GM23248 (cell line): ENCODE measurements around the gene OFD1. TPM values are rescaled to one million over a fixed set of nuclear protein-coding genes. Genes with fewer than 3 reads are reported as not detected.
"Not testable (repeated sequence)": the region's sequence is repeated elsewhere in the genome, so short reads cannot be mapped to it uniquely, and the experiment has no call there.

Experiments used
- DNase-seq: peaks from one replicate; pipeline ENCODE4 v3.0.0-alpha.2; 2015
- H2AFZ ChIP-seq: fragments of 200-600 bp; sonication (generic); 2 replicates; pipeline ENCODE4 v1.6.1; 2016; ENCODE audit warnings: antibody characterized with exemption
- H3F3A ChIP-seq: fragments of 200-600 bp; sonication (generic); 2 replicates; pipeline ENCODE4 v1.6.1; 2016; ENCODE audit warnings: mild to moderate bottlenecking, antibody characterized with exemption, mixed run types; ENCODE audit not compliant: insufficient read depth
- H3K27ac ChIP-seq: fragments of 200-600 bp; sonication (generic); 2 replicates; pipeline ENCODE4 v1.5.1; 2016; ENCODE audit warnings: mild to moderate bottlenecking
- H3K27me3 ChIP-seq: fragments of 200-600 bp; sonication (generic); replicated peaks from 2 replicates; pipeline ENCODE4 v1.6.1; 2016; ENCODE audit warnings: mild to moderate bottlenecking; ENCODE audit not compliant: insufficient read depth
- H3K36me3 ChIP-seq: fragments of 200-600 bp; sonication (generic); 2 replicates; pipeline ENCODE4 v1.6.1; 2016; ENCODE audit warnings: low read depth, mild to moderate bottlenecking
- H3K4me1 ChIP-seq: fragments of 200-600 bp; sonication (generic); 2 replicates; pipeline ENCODE4 v1.6.1; 2016; ENCODE audit warnings: mild to moderate bottlenecking; ENCODE audit not compliant: insufficient read depth
- H3K4me2 ChIP-seq: fragments of 200-600 bp; sonication (generic); one replicate; pipeline ENCODE4 v1.6.1; 2016; ENCODE audit warnings: mild to moderate bottlenecking; ENCODE audit not compliant: unreplicated experiment
- H3K4me3 ChIP-seq: fragments of 200-600 bp; sonication (generic); 2 replicates; pipeline ENCODE4 v1.5.1; 2016; ENCODE audit warnings: mild to moderate bottlenecking
- H3K79me2 ChIP-seq: fragments of 200-600 bp; sonication (generic); 2 replicates; pipeline ENCODE4 v1.6.1; 2016; ENCODE audit warnings: mild to moderate bottlenecking; ENCODE audit not compliant: insufficient read depth
- H3K9ac ChIP-seq: fragments of 200-600 bp; sonication (generic); 2 replicates; pipeline ENCODE4 v1.6.1; 2016; ENCODE audit warnings: mild to moderate bottlenecking
- H3K9me2 ChIP-seq: fragments of 200-600 bp; sonication (generic); 2 replicates; pipeline ENCODE4 v1.6.1; 2016; ENCODE audit warnings: mixed run types, mild to moderate bottlenecking, moderate library complexity; ENCODE audit not compliant: insufficient read depth
- H3K9me3 ChIP-seq: fragments of 200-600 bp; sonication (generic); one replicate; pipeline ENCODE4 v1.6.1; 2017; ENCODE audit warnings: low read depth
- H4K20me1 ChIP-seq: fragments of 200-600 bp; sonication (generic); 2 replicates; pipeline ENCODE4 v1.6.0; 2016; ENCODE audit not compliant: insufficient read depth
- EZH2 ChIP-seq: fragments of 200-600 bp; sonication (generic); IDR thresholded peaks from 2 replicates; pipeline ENCODE4 v1.6.1; 2018; ENCODE audit warnings: antibody characterized with exemption, mild to moderate bottlenecking; ENCODE audit not compliant: insufficient read depth, poor library complexity, severe bottlenecking
- EZH2phosphoT487 ChIP-seq: fragments of 200-600 bp; sonication (generic); IDR thresholded peaks from 2 replicates; pipeline ENCODE4 v1.6.1; 2018; ENCODE audit warnings: antibody characterized with exemption, moderate library complexity, mild to moderate bottlenecking, low read depth; ENCODE audit not compliant: insufficient read depth
- WGBS, 2 experiments: methylation state at CpG; one replicate each; pipeline ENCODE4 v1.1.6; 2015 to 2017; ENCODE audit warnings: low lambda C conversion rate in 2 of 2, low coverage in 1 of 2; ENCODE audit errors: missing lambda C conversion rate in 2 of 2; 5-methylcytosine and 5-hydroxymethylcytosine counted together
- in situ Hi-C: fragments of 300-500 bp; cut with MboI; formaldehyde crosslinking; loops from 2 replicates; pipeline ENCODE4 v1.15.0; 2020
- polyA plus RNA-seq: library from polyadenylated mRNA; unstranded; fragments of >200 nt; fragmentation: Nextera tagmentation; extraction: Ambion mirVana; gene quantifications from 2 replicates; pipeline ENCODE4 v1.2.1, GENCODE V29; 2016
- total RNA-seq: library from RNA; depleted of rRNA; stranded (reverse); fragments of >200 nt; shearing (Covaris generic); gene quantifications from 2 replicates; pipeline ENCODE4 v1.2.3, GENCODE V29; 2014

Gene OFD1
- total and polyA plus RNA-seq, 2 experiments from 2014 or later, result 6.2 to 10.4 TPM

- in situ Hi-C loops, result loop anchor here (10.0 to 25.0 kb wide), 2 partner anchors 66 to 218 kb away; no protein-coding TSS in a partner anchor
- Histone ChIP-seq H3K4me1 (peaks cover 20% of the 10 kb centered on the region), H3K79me2 (peaks cover 89% of the 10 kb centered on the region), H3F3A (peaks cover 20% of the 10 kb centered on the region)
- not testable (repeated sequence) for H3K4me3 ChIP-seq, H4K20me1 ChIP-seq, DNase-seq, H3K9me2 ChIP-seq, H3K9me3 ChIP-seq, H2AFZ ChIP-seq, H3K27ac ChIP-seq, H3K4me2 ChIP-seq, H3K27me3 ChIP-seq, H3K9ac ChIP-seq, H3K36me3 ChIP-seq
- WGBS, 2 experiments, result 42 to 44% methylated on average over 1 of the region's 1 CpG
Measured at GRCh38 chrX:13730523-13730922, 4.0 kb upstream of the OFD1 start.

DNA sequence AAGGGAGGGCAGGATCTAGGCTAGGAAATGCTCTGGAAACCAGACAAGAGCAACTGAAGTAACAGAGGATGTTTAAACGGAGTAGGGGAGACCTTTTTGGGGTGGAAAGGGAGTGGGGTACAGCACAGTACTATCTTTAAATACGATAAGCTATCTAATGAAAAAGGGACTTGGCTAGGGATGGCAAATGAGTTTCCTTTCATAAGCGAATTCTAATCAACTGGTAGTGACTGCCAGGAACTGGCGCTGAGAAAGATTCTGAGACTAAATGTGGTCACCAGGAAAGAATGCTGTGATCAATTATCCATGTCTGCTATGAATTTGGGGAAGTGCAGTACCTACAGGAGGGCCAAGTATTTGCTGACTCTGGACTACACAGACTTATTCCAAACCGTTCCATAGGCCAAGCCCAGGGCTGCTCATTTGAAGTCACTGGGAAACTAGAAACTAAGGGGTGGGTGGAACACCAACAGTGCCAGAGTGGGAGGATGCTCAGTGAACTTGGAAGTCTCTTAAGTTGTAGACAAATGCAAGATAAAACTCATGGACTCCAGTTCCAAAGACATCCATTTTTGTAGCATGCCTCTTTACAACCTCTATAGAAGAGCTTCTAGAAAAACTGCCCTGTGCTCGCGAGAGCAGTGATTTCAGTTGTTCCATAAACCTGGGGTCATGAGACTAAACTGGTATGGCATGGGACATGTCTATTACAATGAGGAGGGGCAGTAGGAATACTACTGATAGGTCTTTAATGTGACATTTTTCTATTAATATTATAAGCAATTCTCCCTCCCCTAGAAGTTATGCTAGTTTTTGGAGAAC lies 2.1 kb upstream of the OFD1 start:
- no peaks in the 10 kb centered on the region for H4K20me1 ChIP-seq
- H3K4me2 ChIP-seq, result peak overlapping the region; percentile 76
- TF ChIP-seq EZH2 (no peak), EZH2phosphoT487 (no peak)
- H3K9ac ChIP-seq, result peak overlapping the region; percentile 91
- peak; percentile 40 for DNase-seq
- in situ Hi-C loops, result loop anchor here (10.0 to 25.0 kb wide), 2 partner anchors 68 to 220 kb away; no protein-coding TSS in a partner anchor
- no peaks in the 10 kb centered on the region for H3K36me3 ChIP-seq
- no peaks in the 10 kb centered on the region for H3K27me3 ChIP-seq
- no peaks in the 10 kb centered on the region for H3K9me3 ChIP-seq
- 8 to 13% methylated on average over 7 of the region's 7 CpGs for WGBS, 2 experiments
- H3F3A ChIP-seq, result peaks cover 20% of the 10 kb centered on the region
- H2AFZ ChIP-seq, result no peak overlapping the region
- H3K4me1 ChIP-seq, result peaks cover 25% of the 10 kb centered on the region
- peak overlapping the region; percentile 96 for H3K4me3 ChIP-seq
- peaks cover 80% of the 10 kb centered on the region for H3K79me2 ChIP-seq
- no peaks in the 10 kb centered on the region for H3K9me2 ChIP-seq
- peak overlapping the region; percentile 82 for H3K27ac ChIP-seq

DNA sequence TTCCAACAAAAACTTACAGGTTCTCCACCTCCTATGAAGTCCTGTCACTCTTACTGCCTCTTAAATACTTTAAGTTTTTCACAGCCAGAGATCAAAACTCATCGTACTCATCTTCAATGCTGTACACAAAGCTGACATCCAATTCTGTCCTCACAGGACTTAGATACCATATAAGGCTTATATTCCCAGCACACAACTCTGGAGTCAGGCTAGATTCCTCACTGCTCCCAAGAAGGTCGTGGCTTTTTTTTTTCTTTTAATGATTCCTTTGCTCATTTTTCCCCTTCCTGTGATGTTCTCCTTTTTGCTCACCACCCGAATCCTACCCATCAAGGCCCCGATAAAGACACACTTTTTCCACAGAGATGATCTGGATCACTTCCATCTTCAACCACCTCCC lies 1.0 kb upstream of the OFD1 start:
- WGBS, 2 experiments, result 1 to 8% methylated on average over 4 of the region's 4 CpGs
- peak; percentile 36 for DNase-seq
- peak overlapping the region; percentile 96 for H3K4me3 ChIP-seq
- peak overlapping the region; percentile 91 for H3K9ac ChIP-seq
- H3F3A ChIP-seq, result peaks cover 20% of the 10 kb centered on the region
- H3K79me2 ChIP-seq, result peaks cover 69% of the 10 kb centered on the region
- H3K27ac ChIP-seq, result peak overlapping the region; percentile 82
- no peaks in the 10 kb centered on the region for H3K9me3 ChIP-seq
- in situ Hi-C loops, result loop anchor here (10.0 to 25.0 kb wide), 2 partner anchors 69 to 221 kb away; no protein-coding TSS in a partner anchor
- no peaks in the 10 kb centered on the region for H3K36me3 ChIP-seq
- H3K4me1 ChIP-seq, result peaks cover 25% of the 10 kb centered on the region
- no peaks in the 10 kb centered on the region for H4K20me1 ChIP-seq
- H3K9me2 ChIP-seq, result no peaks in the 10 kb centered on the region
- peak overlapping the region; percentile 76 for H3K4me2 ChIP-seq
- TF ChIP-seq EZH2phosphoT487, result no peak
- TF ChIP-seq EZH2, result no peak
- no peaks in the 10 kb centered on the region for H3K27me3 ChIP-seq
- H2AFZ ChIP-seq, result peak overlapping the region; percentile 88

DNA sequence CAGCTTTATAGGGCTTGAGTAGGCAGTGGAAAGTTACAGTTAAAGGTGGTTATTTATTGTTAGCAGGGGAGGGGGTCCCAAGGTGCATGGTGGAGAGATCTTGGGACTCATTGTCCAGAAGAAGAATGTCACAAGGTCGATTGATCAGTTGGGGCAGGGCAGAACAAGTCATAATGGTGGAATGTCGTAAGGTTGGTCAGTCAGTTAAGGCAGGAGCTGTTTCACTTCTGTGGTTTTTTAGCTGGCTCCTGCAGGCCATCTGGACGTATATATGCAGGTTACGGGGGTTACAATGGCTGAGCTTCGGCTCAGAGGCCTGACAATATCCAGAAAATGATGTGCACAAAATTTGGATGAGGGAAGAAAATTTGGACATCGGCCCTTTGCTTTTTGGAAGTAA lies 7.1 kb downstream of the OFD1 start:
- Histone ChIP-seq H3F3A (no peaks in the 10 kb centered on the region), H2AFZ (no peak overlapping the region), H3K27me3 (no peaks in the 10 kb centered on the region), H3K36me3 (no peaks in the 10 kb centered on the region), H3K27ac (no peak overlapping the region), H3K9me2 (no peaks in the 10 kb centered on the region), H3K4me1 (no peaks in the 10 kb centered on the region), H3K9ac (no peak overlapping the region), H3K79me2 (no peaks in the 10 kb centered on the region), H3K9me3 (no peaks in the 10 kb centered on the region), H3K4me3 (no peak overlapping the region), H4K20me1 (no peaks in the 10 kb centered on the region), H3K4me2 (no peak overlapping the region)
- in situ Hi-C loops, result loop anchor here (25.0 kb wide), 1 partner anchor 229 kb away; no protein-coding TSS in a partner anchor
- DNase-seq, result no peak
- 54 to 55% methylated on average over 4 to 6 of the region's 6 CpGs for WGBS, 2 experiments
- no peak for TF ChIP-seq EZH2phosphoT487
- no peak for TF ChIP-seq EZH2
